Stimulated activated CD4-positive, alpha-beta T cell treated with anti-CD3 and anti-CD28 coated beads, TNF-alpha, amount 100 ng/mL, for 48 hours (primary cell): ENCODE measurements around the gene IGF1R.

Experiments
- DNase-seq, 3 donors: peaks; one replicate each; pipeline ENCODE4 v3.0.0-alpha.2; 2020; ENCODE audit warnings: low read depth in 3 of 3

IGF1R gene

DNA sequence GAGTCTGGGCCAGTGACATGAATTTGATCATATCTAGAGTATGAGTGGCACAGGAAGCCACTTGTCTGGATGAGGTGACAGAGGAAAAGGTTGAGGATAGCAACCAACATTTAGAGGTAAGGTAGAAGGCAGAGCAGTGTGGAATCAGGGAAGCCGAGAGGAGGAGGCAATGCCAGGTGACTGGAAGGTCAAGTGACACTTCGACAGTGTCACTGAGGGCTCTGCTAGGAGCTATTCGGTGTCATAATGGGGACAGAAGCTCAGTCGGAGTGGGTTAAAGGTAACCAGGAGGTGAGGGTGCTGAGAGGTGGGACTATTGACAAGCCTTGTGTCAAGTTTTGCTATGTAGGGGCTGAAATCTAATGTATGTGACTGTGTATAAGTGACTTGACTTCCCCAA is 56.7 kb downstream of the IGF1R start:
- DNase-seq = no peak

DNA sequence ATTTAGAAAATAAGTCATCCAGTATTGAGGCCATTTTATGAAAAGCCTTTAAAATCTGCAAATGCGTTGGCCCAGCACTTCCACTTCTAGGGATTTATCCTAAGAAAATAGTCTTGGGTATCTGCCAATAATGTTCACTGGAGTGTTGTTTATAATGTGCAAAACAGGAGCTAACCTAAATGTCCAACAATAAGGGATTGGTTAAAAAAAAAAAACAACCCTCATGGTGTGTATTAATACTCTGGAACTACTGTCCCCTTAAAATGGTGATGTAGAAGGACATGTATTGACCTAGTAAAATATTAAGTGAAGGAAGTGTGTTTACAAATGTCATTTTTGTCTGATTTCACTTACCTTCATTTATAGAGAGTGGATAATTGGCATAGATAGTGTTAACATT is 58.0 kb downstream of the IGF1R start:
- no peak for DNase-seq

DNA sequence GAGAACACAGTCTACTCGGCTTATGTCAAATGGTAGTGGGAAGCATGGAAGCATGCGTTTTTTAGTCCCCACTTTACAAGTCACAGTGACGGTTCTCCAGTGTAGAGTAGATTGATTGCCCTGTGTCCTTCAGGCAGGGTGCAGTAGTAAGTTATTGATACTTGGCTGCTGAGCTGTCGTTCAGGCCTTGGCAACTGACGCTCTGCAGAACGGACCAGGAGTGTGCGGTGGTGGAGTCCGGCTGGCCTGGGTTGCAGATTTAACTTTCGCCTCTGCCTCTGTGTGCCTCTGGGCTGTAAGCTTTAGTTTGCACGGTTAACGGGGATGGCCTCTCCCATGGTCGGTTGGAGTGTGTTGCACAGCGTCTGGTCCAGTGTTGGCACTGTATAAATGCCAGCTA is 58.6 kb downstream of the IGF1R start:
- DNase-seq = no peak

DNA sequence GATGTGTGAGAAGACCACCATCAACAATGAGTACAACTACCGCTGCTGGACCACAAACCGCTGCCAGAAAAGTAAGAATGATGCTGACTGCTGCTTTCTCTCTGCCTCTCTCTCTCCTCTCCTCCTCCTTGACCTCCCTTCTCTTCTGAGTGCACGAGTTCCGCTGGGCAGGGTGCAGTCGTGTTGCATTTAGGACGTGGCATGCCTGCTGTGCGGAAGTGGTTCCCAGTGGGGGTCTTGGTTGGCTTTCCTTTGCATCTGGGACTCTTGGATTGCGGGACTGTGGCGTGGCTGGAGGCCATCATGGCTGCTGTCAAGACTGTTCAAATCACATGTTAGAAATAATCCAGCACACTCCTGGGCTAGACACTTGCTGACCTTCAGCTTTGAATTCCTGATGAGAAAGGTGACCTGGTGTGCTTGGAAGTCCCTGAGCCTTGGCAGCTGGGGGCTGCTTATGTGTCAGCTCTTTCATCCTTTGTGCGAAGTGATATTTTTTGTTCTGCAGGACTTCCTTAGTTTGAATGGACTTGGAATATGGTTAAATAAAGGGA is 59.8 kb downstream of the IGF1R start:
- DNase-seq = no peak

DNA sequence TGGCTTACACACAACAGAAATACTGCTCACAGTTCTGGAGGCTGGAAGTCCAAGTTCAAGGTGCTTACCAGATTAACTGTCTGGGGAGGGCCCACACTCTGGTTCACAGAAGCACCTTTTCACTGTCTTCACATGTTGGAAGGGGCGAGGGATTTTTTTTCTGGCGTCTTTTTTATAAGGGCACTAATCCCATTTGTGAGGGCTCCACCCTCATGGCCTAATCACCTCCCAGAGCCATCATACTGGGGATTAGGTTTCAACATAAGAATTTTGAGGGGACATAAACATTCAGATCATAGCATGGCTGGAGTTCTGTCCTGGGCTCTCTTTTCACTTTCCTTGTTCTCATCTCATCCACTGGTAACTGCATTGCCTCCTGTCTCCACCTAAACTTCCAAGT is 63.5 kb downstream of the IGF1R start:
- no peak for DNase-seq

DNA sequence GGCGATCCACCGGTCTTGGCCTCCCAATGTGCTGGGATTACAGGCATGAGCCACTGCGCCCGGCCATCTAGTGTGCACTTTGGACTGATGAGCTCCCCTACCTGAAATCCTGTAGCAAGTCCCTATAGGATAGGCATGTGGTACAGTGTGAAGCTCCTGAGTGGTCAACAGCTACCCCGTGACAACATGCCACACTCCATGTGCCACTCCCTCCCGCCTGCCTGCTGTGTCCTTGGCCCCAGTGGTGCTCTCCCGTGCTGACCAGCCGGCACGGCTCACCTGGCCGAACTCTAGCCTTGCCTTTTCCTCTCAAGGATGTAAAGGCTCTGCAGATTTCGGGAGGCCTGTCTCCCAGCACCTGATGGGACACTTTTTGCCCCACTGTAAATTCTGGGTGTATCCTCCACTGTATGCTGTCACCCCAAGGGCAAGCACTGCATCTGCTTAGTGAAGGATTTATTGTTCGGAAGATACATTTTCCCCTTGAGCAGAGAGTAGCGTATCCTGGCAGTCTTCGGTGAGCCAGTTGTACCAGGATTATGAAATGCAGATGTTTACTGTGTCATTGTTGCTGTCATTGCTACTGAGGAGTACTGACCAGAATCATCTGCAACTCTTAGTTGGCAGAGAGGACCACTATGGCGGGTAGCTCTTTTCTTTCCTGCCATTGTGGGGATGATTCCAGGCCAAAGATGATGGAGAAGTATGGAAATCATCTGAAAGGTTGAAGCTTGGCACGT is 64.7 kb downstream of the IGF1R start:
- DNase-seq = no peak

DNA sequence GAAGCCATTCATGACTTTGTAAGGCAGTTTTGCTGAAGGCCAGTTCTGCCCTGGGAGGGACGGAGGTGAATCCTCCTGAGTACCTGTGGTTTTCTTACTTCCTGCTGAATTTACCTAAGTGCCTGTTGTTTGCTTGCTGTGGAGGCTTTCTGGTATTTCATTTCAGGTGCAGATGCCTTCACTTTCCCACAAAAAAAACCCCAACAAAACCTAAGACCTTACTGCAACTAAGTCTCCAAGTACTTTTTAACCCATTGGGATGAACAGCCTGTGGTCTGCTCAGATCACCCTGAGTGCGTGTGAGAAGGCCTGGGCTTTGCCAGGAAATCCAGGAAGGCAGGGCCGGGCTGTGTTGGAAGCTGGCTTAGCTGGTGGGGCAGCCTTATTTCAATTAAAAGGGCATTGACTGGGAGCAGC is 65.3 kb downstream of the IGF1R start:
- no peak for DNase-seq

DNA sequence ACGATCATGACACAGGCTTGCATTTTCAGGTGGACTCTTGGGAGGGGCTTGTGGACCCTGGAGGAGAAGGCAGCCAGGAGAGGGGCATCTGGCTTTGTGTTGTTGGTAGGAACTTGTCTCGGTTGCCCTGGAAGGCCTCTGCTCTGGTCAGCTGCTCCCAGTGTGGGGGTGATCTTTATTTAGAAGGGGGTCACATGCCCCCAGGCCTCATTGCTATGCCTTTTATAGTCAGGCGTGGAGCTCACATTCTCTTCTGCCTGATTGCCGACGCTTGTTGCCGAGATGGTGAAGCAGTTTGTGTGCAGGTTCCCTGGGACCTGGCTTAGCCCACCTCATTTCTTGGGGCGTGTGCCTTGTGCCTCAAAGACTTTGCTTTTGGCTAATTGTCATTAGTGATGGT is 66.6 kb downstream of the IGF1R start:
- DNase-seq = no peak

DNA sequence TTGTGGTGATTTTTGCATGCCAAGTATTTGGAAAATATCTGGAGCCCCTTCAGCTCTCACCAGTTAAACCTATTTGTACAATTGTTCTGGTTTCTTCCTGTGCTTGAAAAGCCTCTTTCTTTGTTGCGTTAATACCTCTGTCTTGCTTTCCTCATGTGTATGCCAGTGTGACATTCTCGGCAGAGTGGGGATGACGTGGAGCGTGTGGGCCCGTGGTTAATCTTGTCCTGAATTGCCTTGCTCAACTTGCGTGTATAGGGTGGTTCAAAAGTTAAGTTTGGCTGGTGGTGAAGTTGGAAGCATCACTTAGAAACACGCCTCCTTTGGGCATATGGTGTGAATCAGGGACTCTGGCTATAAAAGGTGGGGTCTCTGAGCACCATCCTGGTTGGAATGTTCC is 67.1 kb downstream of the IGF1R start:
- no peak for DNase-seq

DNA sequence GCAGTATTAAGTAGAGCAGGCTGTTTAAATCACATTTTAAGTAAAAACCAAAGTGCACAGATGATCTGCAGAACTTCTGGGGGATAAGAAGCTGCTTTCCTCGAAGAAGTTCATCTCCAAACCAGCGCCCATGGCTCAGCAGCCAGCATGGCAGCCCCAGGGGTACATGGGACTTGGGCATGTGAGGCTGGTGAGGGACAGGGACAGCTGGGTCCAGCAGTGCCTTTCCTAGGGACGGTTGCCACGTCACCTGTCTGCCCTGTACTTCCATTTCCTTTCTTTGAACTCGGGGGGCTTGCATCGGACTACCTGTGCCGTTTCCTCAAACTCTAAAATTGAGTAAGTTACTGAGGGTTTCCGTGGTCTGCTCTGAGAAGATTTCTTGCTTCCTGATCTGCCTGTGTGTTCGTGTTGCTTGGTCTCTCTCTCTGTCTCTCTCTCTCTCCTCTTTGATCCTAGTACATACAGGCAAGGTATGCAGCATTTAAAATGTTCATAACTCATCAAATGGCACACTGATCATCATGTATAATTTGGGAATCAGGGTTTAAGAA is 67.6 kb downstream of the IGF1R start:
- no peak for DNase-seq

DNA sequence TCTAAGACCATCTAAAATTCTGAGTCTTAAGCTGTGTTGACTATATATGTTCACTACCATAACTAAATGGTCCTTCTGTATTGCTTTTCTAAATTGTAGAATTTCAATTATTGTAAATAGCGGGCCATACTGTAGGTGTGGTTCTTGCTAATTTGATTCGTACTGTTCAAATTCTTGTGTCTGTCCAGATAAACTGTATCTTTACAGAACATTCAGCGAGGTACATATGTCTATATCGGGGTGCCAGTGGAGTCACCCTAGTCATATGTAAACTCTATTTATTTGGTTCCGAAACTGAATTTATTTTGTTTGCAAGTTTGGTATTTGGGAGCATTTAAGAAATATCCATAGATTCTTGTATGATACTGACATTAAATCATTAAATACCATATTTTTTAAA is 69.0 kb downstream of the IGF1R start:
- no peak for DNase-seq

DNA sequence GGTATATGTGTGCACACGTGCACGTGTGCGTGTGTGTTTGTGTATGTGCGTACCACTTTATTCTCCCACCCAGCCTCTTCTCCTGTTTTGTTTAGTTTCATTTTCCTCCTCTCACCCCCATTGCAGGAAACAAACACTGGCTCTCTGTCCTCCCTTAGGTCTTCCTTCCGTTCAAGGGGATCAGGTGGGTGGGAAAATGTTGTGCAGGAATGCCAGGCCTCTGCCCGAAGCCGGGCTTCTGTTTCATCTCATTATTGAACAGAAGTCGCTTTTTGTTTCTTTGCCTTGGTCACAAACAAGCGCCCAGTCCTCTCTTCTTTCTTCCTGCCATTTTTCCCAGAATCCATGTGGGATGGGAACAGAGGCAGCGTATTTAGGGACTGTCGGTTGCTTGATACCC is 69.6 kb downstream of the IGF1R start:
- no peak for DNase-seq

DNA sequence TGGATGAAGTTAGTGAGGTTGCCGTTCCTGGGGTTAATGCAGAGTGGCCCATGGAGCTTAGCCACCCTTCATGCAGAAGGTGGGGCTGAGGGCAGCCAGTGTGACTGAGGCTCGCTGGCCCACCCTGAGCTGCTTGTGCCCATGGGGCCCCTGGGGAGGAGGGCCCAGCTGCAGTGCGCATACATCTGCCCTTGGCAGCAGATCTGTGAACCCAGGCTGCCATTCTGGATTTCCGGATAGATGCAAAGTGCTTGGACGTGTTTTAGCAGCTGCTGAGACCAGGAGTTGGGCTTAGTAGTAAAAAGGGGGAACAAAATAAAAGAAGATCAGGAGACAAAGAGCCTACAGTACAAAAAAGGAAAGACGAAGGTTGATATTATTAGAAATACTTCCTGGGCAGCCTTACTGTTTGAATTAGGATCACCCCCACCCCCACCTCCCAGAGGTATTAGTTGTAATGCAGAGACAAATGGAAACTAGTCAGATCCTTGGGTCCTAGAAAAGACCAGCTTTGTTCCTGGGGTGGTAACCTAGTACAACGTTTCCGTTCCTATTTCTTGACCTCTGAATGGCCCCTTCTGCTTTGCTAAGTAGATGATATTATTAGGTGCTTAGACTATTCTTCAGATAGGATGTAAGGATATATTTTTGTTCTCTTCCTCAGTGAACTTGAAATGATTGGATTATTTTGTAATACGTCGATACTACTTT is 70.2 kb downstream of the IGF1R start:
- DNase-seq = no peak

DNA sequence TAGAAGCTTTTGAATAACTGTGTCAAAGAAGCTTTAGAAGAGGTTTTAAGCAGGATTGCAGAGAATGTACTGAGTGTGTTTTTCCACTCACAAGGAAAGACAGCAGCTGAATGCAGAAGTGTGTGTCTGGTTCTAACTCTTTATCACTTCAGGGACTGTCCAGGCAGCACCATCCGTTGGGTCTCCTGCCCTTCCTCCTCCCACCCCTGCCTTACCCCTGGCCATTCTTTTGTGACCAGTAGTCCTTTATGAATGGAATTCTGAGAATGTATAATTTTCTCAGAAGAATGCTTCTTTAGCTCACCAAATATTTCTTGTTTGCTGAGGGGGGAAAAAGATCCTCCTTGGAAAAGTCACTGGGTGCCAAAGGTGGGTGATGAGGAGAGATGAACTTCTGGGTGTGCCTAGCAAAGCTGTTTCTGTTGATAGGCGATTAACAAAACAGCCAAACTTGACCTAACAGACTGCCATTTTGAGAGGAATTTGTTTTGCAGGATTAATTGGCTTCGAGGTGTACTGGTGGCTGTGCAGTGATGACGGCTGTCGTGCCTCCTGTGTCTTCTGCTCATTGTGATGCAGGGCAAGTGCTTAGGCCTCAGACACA is 70.9 kb downstream of the IGF1R start:
- no peak for DNase-seq

DNA sequence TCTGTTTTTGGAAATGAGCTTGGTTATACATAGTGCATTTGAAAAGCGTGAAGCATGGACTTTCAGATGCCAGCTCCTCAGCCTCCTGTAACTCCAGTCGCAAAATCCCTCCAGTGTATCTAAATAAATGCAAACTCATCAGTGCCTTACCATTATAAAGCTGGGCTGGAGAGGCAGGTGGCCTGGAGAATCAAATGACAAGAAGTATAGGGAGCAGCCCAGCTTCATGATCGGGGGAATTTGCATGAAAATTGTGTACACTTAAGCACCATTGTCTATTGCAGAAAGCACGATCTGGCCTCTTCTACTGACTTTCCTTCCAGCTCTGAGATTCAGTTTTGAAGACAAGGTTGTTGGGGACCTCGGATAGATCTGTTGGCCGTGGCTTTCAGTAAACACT is 71.7 kb downstream of the IGF1R start:
- no peak for DNase-seq

DNA sequence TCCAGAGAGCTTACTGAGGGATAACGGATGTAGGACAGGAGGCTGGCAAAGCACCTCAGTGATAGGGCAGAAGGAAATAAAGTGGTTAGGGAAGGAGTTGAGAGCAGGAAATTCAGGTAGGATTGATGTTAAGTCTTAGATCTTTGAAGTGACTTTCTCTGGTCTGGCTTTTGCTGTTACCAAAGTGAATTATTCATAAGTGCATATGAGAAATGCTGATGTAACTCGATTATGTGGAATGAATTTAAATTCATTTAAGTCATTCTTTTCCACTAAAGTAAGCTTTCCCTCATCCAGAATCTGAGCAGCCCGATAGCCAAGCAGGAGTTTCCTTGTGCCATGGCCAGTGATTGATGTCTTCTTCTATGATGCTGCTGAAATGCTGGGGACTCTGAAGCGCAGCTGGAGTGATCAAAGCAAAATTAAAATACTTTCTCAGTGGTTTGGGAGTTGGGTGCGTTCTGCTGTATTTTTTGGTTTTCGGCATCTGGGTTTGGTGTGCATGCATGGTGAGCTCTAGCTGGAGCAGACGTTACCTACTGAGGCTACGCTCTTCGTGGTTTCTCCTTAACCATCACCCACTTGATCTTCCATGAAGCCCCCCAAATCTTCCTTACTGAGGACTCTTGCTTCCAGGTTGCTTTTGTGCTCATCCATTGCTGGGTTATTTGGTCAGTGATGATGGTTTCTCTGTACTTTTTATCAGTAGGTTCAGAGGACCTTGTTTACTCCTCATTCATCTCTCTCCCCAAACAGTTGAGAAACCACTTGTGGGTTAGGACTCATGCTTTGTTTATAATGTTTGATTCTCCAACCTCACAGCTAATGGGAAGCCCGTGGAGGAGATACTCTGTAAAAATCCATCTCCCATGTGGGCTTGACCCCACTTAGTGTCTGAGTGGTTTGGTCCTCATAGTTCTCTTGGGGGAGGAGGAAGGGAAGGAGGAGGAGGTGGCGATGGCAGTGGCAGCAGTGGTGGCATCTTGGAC is 72.5 kb downstream of the IGF1R start:
- DNase-seq = no peak

DNA sequence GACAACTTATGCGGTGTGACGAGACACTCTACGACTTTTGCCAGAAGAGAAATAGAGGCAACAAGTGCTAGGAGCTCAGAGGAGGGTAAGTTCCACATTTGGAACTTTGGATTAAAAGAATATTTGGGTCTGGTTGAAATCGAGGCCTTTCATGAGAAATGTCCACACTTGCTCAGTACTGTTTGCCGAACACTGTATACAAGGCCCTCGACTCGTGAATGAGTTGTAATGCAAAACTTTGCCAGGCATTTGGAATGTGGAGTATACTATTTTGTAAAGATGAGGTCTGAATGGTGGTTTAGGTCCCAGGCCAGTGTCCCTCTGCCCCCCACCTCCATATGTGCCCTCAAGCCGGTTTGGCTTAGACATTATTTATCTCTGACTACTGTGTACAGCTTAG is 73.9 kb downstream of the IGF1R start:
- no peak for DNase-seq

DNA sequence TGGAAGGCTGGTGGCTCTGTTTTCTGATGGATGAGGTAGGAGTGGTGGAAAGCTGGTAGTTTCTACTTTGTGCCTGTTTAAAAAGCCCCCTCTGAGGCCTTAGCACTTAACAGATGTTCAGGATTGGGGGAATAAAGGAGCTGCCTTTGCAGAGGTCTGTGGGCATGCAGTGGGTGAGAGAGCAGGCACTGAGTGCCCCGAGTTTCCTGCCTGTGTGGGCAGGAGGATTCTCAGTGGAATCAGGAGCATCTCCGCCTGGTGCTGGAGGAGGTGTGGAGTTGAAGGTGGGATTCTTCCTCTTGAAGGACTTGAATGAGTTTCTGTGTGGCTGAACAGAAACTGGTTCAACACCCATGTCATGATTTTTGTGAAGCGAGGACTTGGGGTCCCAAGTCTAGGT is 74.3 kb downstream of the IGF1R start:
- no peak for DNase-seq

DNA sequence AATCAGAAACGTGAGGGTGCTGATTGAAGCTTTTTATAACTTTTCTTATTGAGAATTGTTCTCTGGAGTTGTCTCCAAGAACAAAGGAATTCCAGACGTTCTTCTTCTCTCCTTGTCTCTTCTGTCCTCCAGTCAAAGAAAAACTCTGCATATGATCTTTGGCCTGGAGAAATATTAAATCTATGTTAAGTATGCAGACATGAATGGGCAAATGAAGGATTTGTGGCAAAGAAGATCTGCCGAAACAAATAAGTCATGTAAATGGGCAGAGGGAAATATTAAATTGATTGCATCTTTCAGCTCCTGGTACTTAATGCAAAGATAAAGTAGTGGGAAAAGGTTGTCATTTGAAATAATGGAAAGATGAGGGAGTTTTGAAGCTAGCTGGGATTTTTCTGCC is 74.9 kb downstream of the IGF1R start:
- DNase-seq = no peak

DNA sequence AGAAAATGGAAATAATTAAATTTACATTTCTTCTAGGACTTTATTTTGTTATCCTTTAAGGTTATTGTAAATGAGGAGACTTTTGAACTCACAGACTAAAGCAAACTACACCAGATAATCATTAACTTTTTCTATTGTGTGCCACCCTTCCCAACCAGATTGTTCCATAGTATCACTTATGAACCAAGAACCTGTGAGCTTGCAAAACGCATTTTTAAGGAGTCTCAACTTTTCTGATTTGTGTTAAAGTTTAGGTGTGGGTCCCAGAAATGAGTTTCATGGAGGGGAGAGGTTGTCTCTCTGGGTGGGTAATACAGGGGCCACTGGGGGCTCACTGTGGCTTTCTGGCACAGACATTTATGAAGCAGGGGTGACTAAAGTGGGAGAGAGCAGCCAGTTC is 75.7 kb downstream of the IGF1R start:
- DNase-seq = no peak

DNA sequence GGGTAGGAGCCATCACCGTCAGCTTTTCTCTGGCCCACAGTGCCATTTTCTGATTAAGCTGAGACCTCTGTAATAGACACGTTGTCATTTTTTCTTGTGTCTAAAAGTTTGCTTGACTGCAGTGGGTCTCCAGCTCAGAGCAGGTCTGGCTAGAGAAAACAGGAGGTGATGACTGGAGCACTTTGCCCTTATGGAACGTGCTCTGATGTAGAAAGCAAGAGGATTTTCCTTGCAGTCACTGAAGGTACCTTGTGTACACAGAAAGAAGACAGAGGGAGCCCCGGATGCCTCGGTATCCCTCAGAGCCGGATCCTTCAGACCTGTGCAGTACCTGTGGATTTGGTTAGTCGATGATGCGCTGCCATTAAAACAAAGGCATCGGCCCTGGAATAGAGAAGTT is 76.2 kb downstream of the IGF1R start:
- DNase-seq = no peak
